ENCODE data around the gene ENGASE. TPM values are rescaled to one million over a fixed set of nuclear protein-coding genes. Genes with fewer than 3 reads are reported as not detected.

Gene ENGASE
- polyA plus RNA-seq, 1 of the 3 experiments (the other 2 are of a cell fraction), result 30.1 TPM

- peaks cover 4% of the 10 kb centered on the region; the same call in 1 of the 2 replicates for H3K79me2 ChIP-seq (ENCODE audit: insufficient read depth)
- H3K4me3 ChIP-seq (ENCODE audit: low read depth in 2 of 2, low read length in 1 of 2), result no peak overlapping the region
- H4K20me1 ChIP-seq (ENCODE audit: insufficient read depth), result peaks cover 4% of the 10 kb centered on the region; the same call in 1 of the 2 replicates
- H3K9me3 ChIP-seq, result no peaks in the 10 kb centered on the region
- no peaks in the 10 kb centered on the region for H3K27me3 ChIP-seq (ENCODE audit: insufficient read depth)
- no peaks in the 10 kb centered on the region for H3K9me2 ChIP-seq
- H3K4me1 ChIP-seq (ENCODE audit: control insufficient read depth in 1 of 2, insufficient read depth in 2 of 2, low read depth in 1 of 2, low read length in 1 of 2), result peaks cover 0 to 11% of the 10 kb centered on the region in 2 experiments; a peak in 1 of 4 replicates
- peaks cover 3% of the 10 kb centered on the region for H3F3A ChIP-seq (replicated peaks; ENCODE audit: insufficient read depth)
- no peak overlapping the region for H3K27ac ChIP-seq (ENCODE audit: low read depth in 2 of 2, low read length in 1 of 2)
- H3K36me3 ChIP-seq (replicated peaks in 1 of 2; ENCODE audit: control insufficient read depth in 1 of 2, insufficient read depth in 2 of 2, low read length in 1 of 2), result peaks cover 0 to 28% of the 10 kb centered on the region in 2 experiments
- POLR2A ChIA-PET, result no interaction called here
- no peak overlapping the region for H3K9ac ChIP-seq
- H3K4me2 ChIP-seq, result no peak overlapping the region
- no peak for TF ChIP-seq MXI1 (IDR thresholded peaks at IDR 0.05; ENCODE audit: low read depth, low read length)
- TF ChIP-seq SIN3A (IDR thresholded peaks at IDR 0.05; ENCODE audit: borderline replicate concordance, low read depth, low read length), result no peak
- TF ChIP-seq RAD21 (IDR thresholded peaks at IDR 0.05; ENCODE audit: low read length), result no peak
- TF ChIP-seq GABPA (IDR thresholded peaks at IDR 0.05; ENCODE audit: low read depth), result no peak
- no peak for TF ChIP-seq RFX5 (IDR thresholded peaks at IDR 0.05; ENCODE audit: low read length)
- TF ChIP-seq FOSL2 (IDR thresholded peaks at IDR 0.05; ENCODE audit: borderline replicate concordance, low read depth), result no peak
- TF ChIP-seq PBX3 (IDR thresholded peaks at IDR 0.05), result no peak
- no peak for TF ChIP-seq TAF1 (IDR thresholded peaks at IDR 0.05; ENCODE audit: borderline replicate concordance, low read depth, low read length)
- no peak for TF ChIP-seq POLR2AphosphoS5 (IDR thresholded peaks at IDR 0.05; ENCODE audit: low read depth, low read length)
- TF ChIP-seq NRF1 (IDR thresholded peaks at IDR 0.05; ENCODE audit: low read depth, low read length), result no peak
- no peak for TF ChIP-seq ZBTB33 (IDR thresholded peaks at IDR 0.05; ENCODE audit: borderline replicate concordance, low read depth)
- no peak for TF ChIP-seq RXRA (IDR thresholded peaks at IDR 0.05; ENCODE audit: borderline replicate concordance, low read depth)
- no peak for TF ChIP-seq USF1 (IDR thresholded peaks at IDR 0.05; ENCODE audit: borderline replicate concordance, low read depth)
- TF ChIP-seq NFIC (IDR thresholded peaks at IDR 0.05; ENCODE audit: borderline replicate concordance), result no peak
- no peak for TF ChIP-seq USF2 (IDR thresholded peaks at IDR 0.05; ENCODE audit: borderline replicate concordance, low read depth, low read length)
- TF ChIP-seq ELF1 (IDR thresholded peaks at IDR 0.05), result no peak
- H2AFZ ChIP-seq (ENCODE audit: low read depth), result no peak overlapping the region
- CTCF ChIA-PET, result interaction anchor here (1.1 to 45.1 kb wide), 5 partner anchors 10 to 312 kb away, joined by 4 to 1305 read pairs (median 86); no protein-coding TSS in a partner anchor
- 94% methylated on average over 12 of the region's 12 CpGs for WGBS (ENCODE audit: low lambda C conversion rate)
- DNase-seq, result no peak
These were observed 3.0 kb downstream of the ENGASE start for GRCh38 chr17:79077587-79077986.
